A673 (cell line): Measurements from ENCODE around the gene DUSP8.

ENCODE experiments used
- CTCF ChIP-seq: fragments of 300-800, 200-600 bp; sonication (generic); conservative IDR thresholded peaks from 2 replicates; pipeline ENCODE4 v1.5.1; 2017; ENCODE audit warnings: low read depth, mild to moderate bottlenecking, antibody characterized with exemption, low read length, moderate library complexity, mixed read lengths
- EZH2 ChIP-seq: fragments of 200-600 bp; sonication (generic); IDR thresholded peaks from 2 replicates; pipeline ENCODE4 v1.6.1; 2017; ENCODE audit warnings: borderline replicate concordance, low read depth, mild to moderate bottlenecking, mixed read lengths, antibody characterized with exemption, low read length; ENCODE audit not compliant: poor library complexity, severe bottlenecking

GRCh38 chr11:1576825-1577224 is 4.8 kb upstream of the DUSP8 start:
- TF ChIP-seq CTCF (no peak), EZH2 (no peak)
